Calu3 (cell line): ENCODE data around the gene ZNF284. TPM values are rescaled to one million over a fixed set of nuclear protein-coding genes. Genes with fewer than 3 reads are reported as not detected.

Source experiments
- BruUV-seq: library from RNA; stranded (reverse); fragments of 400-500 nt; replicated peaks from 2 replicates; lab custom pipeline; 2021; lab: Mats Ljungman, UMichigan
- CTCF ChIA-PET: fragments of 300-600 bp; sonication (Branson Sonifier 250); formaldehyde crosslinking; loops from one replicate; lab custom pipeline; 2022; ENCODE audit warnings: antibody characterized with exemption; lab: Charles Lee
- DNase-seq: peaks from one replicate; pipeline ENCODE4 v3.0.0; 2022
- H3K27ac Mint-ChIP-seq: one replicate; pipeline ENCODE4 v1.8.0; 2022; ENCODE audit warnings: mixed read lengths; ENCODE audit not compliant: unreplicated experiment
- H3K27me3 Mint-ChIP-seq: one replicate; pipeline ENCODE4 v1.8.0; 2022; ENCODE audit warnings: mixed read lengths; ENCODE audit not compliant: unreplicated experiment
- H3K36me3 Mint-ChIP-seq: one replicate; pipeline ENCODE4 v1.8.0; 2022; ENCODE audit warnings: mild to moderate bottlenecking, moderate library complexity, mixed read lengths; ENCODE audit not compliant: insufficient read depth, unreplicated experiment
- H3K4me1 Mint-ChIP-seq: one replicate; pipeline ENCODE4 v1.8.0; 2022; ENCODE audit warnings: mild to moderate bottlenecking, low read depth, mixed read lengths; ENCODE audit not compliant: unreplicated experiment
- H3K4me3 Mint-ChIP-seq: one replicate; pipeline ENCODE4 v1.8.0; 2022; ENCODE audit warnings: mild to moderate bottlenecking, low read depth, moderate library complexity, mixed read lengths; ENCODE audit not compliant: unreplicated experiment
- H3K9me3 Mint-ChIP-seq: one replicate; pipeline ENCODE4 v1.8.0; 2022; ENCODE audit warnings: low read depth, mixed read lengths; ENCODE audit not compliant: unreplicated experiment
- intact Hi-C: fragments of 100-400 bp; cut with micrococcal nuclease; formaldehyde crosslinking; loops from one replicate; pipeline ENCODE4 v1.10.0; 2022; ENCODE audit not compliant: unreplicated experiment
- total RNA-seq: library from RNA; stranded (reverse); gene quantifications from 2 replicates; pipeline ENCODE4 v1.2.3, GENCODE V29; 2022
- TF ChIP-seq, protein P1 (sequence below): fragments of 200-600 bp; IDR thresholded peaks from one replicate; pipeline ENCODE4 v1.8.0; 2022; ENCODE audit warnings: antibody characterized with exemption; ENCODE audit not compliant: unreplicated experiment

Gene ZNF284
- total RNA-seq, 1 experiment from 2014 or later, result 5.6 TPM

DNA sequence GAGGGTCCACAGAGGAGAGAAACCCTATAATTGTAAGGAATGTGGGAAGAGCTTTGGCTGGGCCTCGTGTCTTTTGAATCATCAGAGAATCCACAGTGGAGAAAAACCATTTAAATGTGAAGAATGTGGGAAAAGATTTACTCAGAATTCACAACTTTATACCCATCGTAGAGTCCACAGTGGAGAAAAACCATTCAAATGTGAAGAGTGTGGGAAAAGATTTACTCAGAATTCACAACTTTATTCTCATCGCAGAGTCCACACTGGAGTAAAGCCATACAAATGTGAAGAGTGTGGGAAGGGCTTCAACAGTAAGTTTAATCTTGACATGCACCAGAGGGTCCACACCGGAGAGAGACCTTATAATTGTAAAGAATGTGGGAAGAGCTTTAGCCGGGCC is 60.0 kb downstream of the ZNF284 start:
- Mint-ChIP-seq H3K27ac (no peak overlapping the region), H3K4me3 (no peak overlapping the region), H3K36me3 (no peaks in the 10 kb centered on the region), H3K27me3 (no peaks in the 10 kb centered on the region), H3K9me3 (peaks cover 7% of the 10 kb centered on the region), H3K4me1 (no peaks in the 10 kb centered on the region)
- no TSS peak for BruUV-seq
- TF ChIP-seq, protein P1, sequence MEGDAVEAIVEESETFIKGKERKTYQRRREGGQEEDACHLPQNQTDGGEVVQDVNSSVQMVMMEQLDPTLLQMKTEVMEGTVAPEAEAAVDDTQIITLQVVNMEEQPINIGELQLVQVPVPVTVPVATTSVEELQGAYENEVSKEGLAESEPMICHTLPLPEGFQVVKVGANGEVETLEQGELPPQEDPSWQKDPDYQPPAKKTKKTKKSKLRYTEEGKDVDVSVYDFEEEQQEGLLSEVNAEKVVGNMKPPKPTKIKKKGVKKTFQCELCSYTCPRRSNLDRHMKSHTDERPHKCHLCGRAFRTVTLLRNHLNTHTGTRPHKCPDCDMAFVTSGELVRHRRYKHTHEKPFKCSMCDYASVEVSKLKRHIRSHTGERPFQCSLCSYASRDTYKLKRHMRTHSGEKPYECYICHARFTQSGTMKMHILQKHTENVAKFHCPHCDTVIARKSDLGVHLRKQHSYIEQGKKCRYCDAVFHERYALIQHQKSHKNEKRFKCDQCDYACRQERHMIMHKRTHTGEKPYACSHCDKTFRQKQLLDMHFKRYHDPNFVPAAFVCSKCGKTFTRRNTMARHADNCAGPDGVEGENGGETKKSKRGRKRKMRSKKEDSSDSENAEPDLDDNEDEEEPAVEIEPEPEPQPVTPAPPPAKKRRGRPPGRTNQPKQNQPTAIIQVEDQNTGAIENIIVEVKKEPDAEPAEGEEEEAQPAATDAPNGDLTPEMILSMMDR, result no peak
- CTCF ChIA-PET, result no interaction called here
- DNase-seq, result no peak
- intact Hi-C loops, result no loop called here

Other genes with a start within 250 kb of the ZNF284 start
- gene ZNF283, start 244.8 kb upstream of the ZNF284 start, total RNA-seq, result 12.9 and 13.9 TPM in 2 replicates
- 4.4 and 4.6 TPM in 2 replicates for gene ZNF404, start 188.2 kb upstream of the ZNF284 start, total RNA-seq
- 14.9 and 20.3 TPM in 2 replicates for gene ZNF45, start 136.9 kb upstream of the ZNF284 start, total RNA-seq
- gene ZNF221, start 120.9 kb upstream of the ZNF284 start, total RNA-seq, result 6.3 and 8.3 TPM in 2 replicates
- 6.8 and 6.9 TPM in 2 replicates for gene ZNF155, start 88.0 kb upstream of the ZNF284 start, total RNA-seq
- 6.0 and 7.8 TPM in 2 replicates for gene ZNF230, start 69.2 kb upstream of the ZNF284 start, total RNA-seq
- 5.3 and 6.5 TPM in 2 replicates for gene ZNF222, start 46.8 kb upstream of the ZNF284 start, total RNA-seq
- gene ZNF223, start 20.1 kb upstream of the ZNF284 start, total RNA-seq, result 6.0 and 8.7 TPM in 2 replicates
- 34.4 and 41.8 TPM in 2 replicates for gene ZNF224, start 22.2 kb downstream of the ZNF284 start, total RNA-seq
- 5.3 and 6.1 TPM in 2 replicates for gene ZNF225, start 41.2 kb downstream of the ZNF284 start, total RNA-seq
- gene ZNF234, start 69.4 kb downstream of the ZNF284 start, total RNA-seq, result 14.8 and 16.2 TPM in 2 replicates
- gene ZNF226, start 92.9 kb downstream of the ZNF284 start, total RNA-seq, result 25.0 and 25.6 TPM in 2 replicates
- 27.4 and 29.4 TPM in 2 replicates for gene ZNF227, start 140.4 kb downstream of the ZNF284 start, total RNA-seq
- 3.9 and 4.8 TPM in 2 replicates for gene ZNF233, start 187.7 kb downstream of the ZNF284 start, total RNA-seq
- 8.1 and 8.5 TPM in 2 replicates for gene ZNF235, start 232.9 kb downstream of the ZNF284 start, total RNA-seq